Activated CD8-positive, alpha-beta T cell treated with anti-CD3 and anti-CD28 coated beads, Interleukin-2, amount 10 ng/mL, durations not matched to agents 7 days and 5 days (primary cell): ENCODE results near the gene YWHAQ. TPM values are rescaled to one million over a fixed set of nuclear protein-coding genes. Genes with fewer than 3 reads are reported as not detected.

Experiments
- ATAC-seq: fragments of 150-1000 bp; cut with Tn5 transposase; one replicate; pipeline ENCODE4 v1.10.0; 2021; ENCODE audit warnings: moderate library complexity
- CTCF ChIA-PET: fragments of 350-600 bp; sonication (Branson Sonifier 250); formaldehyde crosslinking; loops from one replicate; lab custom pipeline; 2021; ENCODE audit warnings: antibody characterized with exemption; lab: Charles Lee
- POLR2A ChIA-PET: fragments of 350-600 bp; sonication (Branson Sonifier 250); formaldehyde crosslinking; loops from one replicate; lab custom pipeline; 2021; ENCODE audit warnings: antibody characterized with exemption; lab: Charles Lee
- DNase-seq: peaks from one replicate; pipeline ENCODE4 v3.0.0-alpha.2; 2020
- H3K27ac Mint-ChIP-seq: one replicate; pipeline ENCODE4 v1.8.0; 2021; ENCODE audit warnings: mild to moderate bottlenecking, mixed read lengths
- H3K27me3 Mint-ChIP-seq: one replicate; pipeline ENCODE4 v1.8.0; 2021; ENCODE audit warnings: low read depth, mixed read lengths
- H3K36me3 Mint-ChIP-seq: one replicate; pipeline ENCODE4 v1.8.0; 2021; ENCODE audit warnings: low read depth, mixed read lengths
- H3K4me1 Mint-ChIP-seq: one replicate; pipeline ENCODE4 v1.8.0; 2021; ENCODE audit warnings: low read depth, mixed read lengths
- H3K4me3 Mint-ChIP-seq: one replicate; pipeline ENCODE4 v1.8.0; 2021; ENCODE audit warnings: mild to moderate bottlenecking, mixed read lengths
- H3K9me3 Mint-ChIP-seq: one replicate; pipeline ENCODE4 v1.8.0; 2022; ENCODE audit warnings: mixed read lengths; ENCODE audit not compliant: insufficient read depth
- total RNA-seq, 2 experiments: library from RNA; stranded (reverse); gene quantifications; one replicate each; pipeline ENCODE4 v1.2.3, GENCODE V29; 2021

The YWHAQ gene
- total RNA-seq, 2 experiments from 2014 or later: 292 to 315 TPM

- Mint-ChIP-seq H3K4me3 (no peak overlapping the region), H3K27me3 (peaks cover 22% of the 10 kb centered on the region), H3K4me1 (peaks cover 33% of the 10 kb centered on the region), H3K27ac (peak overlapping the region; percentile 2), H3K36me3 (no peaks in the 10 kb centered on the region), H3K9me3 (no peaks in the 10 kb centered on the region)
- POLR2A ChIA-PET: interaction anchor here (1.0 to 4.3 kb wide), 5 partner anchors 17 to 99 kb away, joined by 3 to 35 read pairs (median 5); partner anchors contain the start of genes ADAM17 and YWHAQ
- no peak for ATAC-seq
- no peak for DNase-seq
- CTCF ChIA-PET: interaction anchor here (0.8 to 1.2 kb wide), 4 partner anchors 9 to 443 kb away, joined by 3 to 4 read pairs (median 3); partner anchors contain the start of gene YWHAQ
Measured at GRCh38 chr2:9654452-9655100, 23.8 kb upstream of the YWHAQ start.

- Mint-ChIP-seq H3K27me3 (peaks cover 22% of the 10 kb centered on the region), H3K27ac (no peak overlapping the region), H3K4me3 (no peak overlapping the region), H3K36me3 (no peaks in the 10 kb centered on the region), H3K9me3 (no peaks in the 10 kb centered on the region), H3K4me1 (peaks cover 38% of the 10 kb centered on the region)
- POLR2A ChIA-PET: no interaction called here
- CTCF ChIA-PET: no interaction called here
- ATAC-seq: no peak
- DNase-seq: no peak
Measured at GRCh38 chr2:9653485-9654271, 22.9 kb upstream of the YWHAQ start.

GRCh38 chr2:9652898-9653479, 22.2 kb upstream of the YWHAQ start:
- peaks cover 40% of the 10 kb centered on the region for H3K4me1 Mint-ChIP-seq
- ATAC-seq: no peak
- H3K27ac Mint-ChIP-seq: peak overlapping the region; percentile 44
- no peaks in the 10 kb centered on the region for H3K9me3 Mint-ChIP-seq
- POLR2A ChIA-PET: no interaction called here
- peaks cover 25% of the 10 kb centered on the region for H3K27me3 Mint-ChIP-seq
- CTCF ChIA-PET: no interaction called here
- no peaks in the 10 kb centered on the region for H3K36me3 Mint-ChIP-seq
- no peak overlapping the region for H3K4me3 Mint-ChIP-seq
- no peak for DNase-seq

- ChIA-PET POLR2A (no interaction called here), CTCF (no interaction called here)
- H3K27ac Mint-ChIP-seq: no peak overlapping the region
Measured at GRCh38 chr2:9652267-9652666, 21.5 kb upstream of the YWHAQ start.

GRCh38 chr2:9650119-9650821, 19.5 kb upstream of the YWHAQ start:
- POLR2A ChIA-PET: interaction anchor here (0.6 to 0.8 kb wide), 2 partner anchors 19 to 53 kb away, joined by 3 to 4 read pairs; no protein-coding TSS in a partner anchor
- Mint-ChIP-seq H3K9me3 (no peaks in the 10 kb centered on the region), H3K4me1 (peaks cover 33% of the 10 kb centered on the region), H3K27me3 (peaks cover 36% of the 10 kb centered on the region), H3K27ac (no peak overlapping the region), H3K36me3 (no peaks in the 10 kb centered on the region), H3K4me3 (no peak overlapping the region)
- ATAC-seq: no peak
- no peak for DNase-seq
- CTCF ChIA-PET: interaction anchor here (1.1 to 1.4 kb wide), 3 partner anchors 17 to 99 kb away, joined by 3 read pairs; no protein-coding TSS in a partner anchor

More at GRCh38 chr2:9652267-9652666, 21.5 kb upstream of the YWHAQ start:
- Mint-ChIP-seq H3K9me3 (no peaks in the 10 kb centered on the region), H3K4me1 (peaks cover 47% of the 10 kb centered on the region), H3K4me3 (no peak overlapping the region), H3K36me3 (no peaks in the 10 kb centered on the region), H3K27me3 (peaks cover 32% of the 10 kb centered on the region)
- ATAC-seq (no peak), DNase-seq (no peak)

GRCh38 chr2:9649261-9649660, 18.5 kb upstream of the YWHAQ start:
- no peak for ATAC-seq
- ChIA-PET POLR2A (interaction anchor here (0.6 kb wide), 1 partner anchor 20 kb away, joined by 3 read pairs; no protein-coding TSS in a partner anchor), CTCF (interaction anchor here (1.2 kb wide), 1 partner anchor 13 kb away, joined by 3 read pairs; no protein-coding TSS in a partner anchor)
- no peak for DNase-seq
- Mint-ChIP-seq H3K4me3 (no peak overlapping the region), H3K27me3 (peaks cover 34% of the 10 kb centered on the region), H3K9me3 (no peaks in the 10 kb centered on the region), H3K4me1 (peaks cover 27% of the 10 kb centered on the region), H3K27ac (no peak overlapping the region), H3K36me3 (no peaks in the 10 kb centered on the region)

GRCh38 chr2:9648821-9649220, 18.0 kb upstream of the YWHAQ start:
- CTCF ChIA-PET: interaction anchor here (1.2 kb wide), 1 partner anchor 12 kb away, joined by 3 read pairs; no protein-coding TSS in a partner anchor
- H3K4me3 Mint-ChIP-seq: no peak overlapping the region
- no peaks in the 10 kb centered on the region for H3K9me3 Mint-ChIP-seq
- POLR2A ChIA-PET: no interaction called here
- ATAC-seq (no peak), DNase-seq (no peak)
- H3K27ac Mint-ChIP-seq: no peak overlapping the region
- H3K4me1 Mint-ChIP-seq: peaks cover 24% of the 10 kb centered on the region
- H3K36me3 Mint-ChIP-seq: no peaks in the 10 kb centered on the region
- peaks cover 34% of the 10 kb centered on the region for H3K27me3 Mint-ChIP-seq

GRCh38 chr2:9647884-9648283, 17.1 kb upstream of the YWHAQ start:
- no peaks in the 10 kb centered on the region for H3K9me3 Mint-ChIP-seq
- H3K4me1 Mint-ChIP-seq: peaks cover 24% of the 10 kb centered on the region

GRCh38 chr2:9646196-9647030, 15.6 kb upstream of the YWHAQ start:
- POLR2A ChIA-PET: no interaction called here
- CTCF ChIA-PET: interaction anchor here (1.7 kb wide), 1 partner anchor 153 kb away, joined by 4 read pairs; no protein-coding TSS in a partner anchor
- ATAC-seq (no peak), DNase-seq (no peak)
- Mint-ChIP-seq H3K4me3 (no peak overlapping the region), H3K27ac (no peak overlapping the region), H3K36me3 (no peaks in the 10 kb centered on the region), H3K4me1 (peaks cover 30% of the 10 kb centered on the region), H3K9me3 (no peaks in the 10 kb centered on the region), H3K27me3 (peaks cover 27% of the 10 kb centered on the region)

More at GRCh38 chr2:9647884-9648283, 17.1 kb upstream of the YWHAQ start:
- ChIA-PET CTCF (interaction anchor here (0.9 to 1.7 kb wide), 3 partner anchors 9 to 152 kb away, joined by 3 to 4 read pairs (median 4); no protein-coding TSS in a partner anchor), POLR2A (no interaction called here)
- peaks cover 34% of the 10 kb centered on the region for H3K27me3 Mint-ChIP-seq
- ATAC-seq: no peak
- H3K4me3 Mint-ChIP-seq: no peak overlapping the region
- DNase-seq: no peak
- H3K36me3 Mint-ChIP-seq: no peaks in the 10 kb centered on the region
- H3K27ac Mint-ChIP-seq: no peak overlapping the region

GRCh38 chr2:9644603-9645002, 13.8 kb upstream of the YWHAQ start:
- ChIA-PET CTCF (no interaction called here), POLR2A (no interaction called here)
- H3K4me3 Mint-ChIP-seq: no peak overlapping the region
- peaks cover 21% of the 10 kb centered on the region for H3K27me3 Mint-ChIP-seq
- H3K27ac Mint-ChIP-seq: no peak overlapping the region
- peaks cover 25% of the 10 kb centered on the region for H3K4me1 Mint-ChIP-seq
- ATAC-seq (no peak), DNase-seq (no peak)
- no peaks in the 10 kb centered on the region for H3K36me3 Mint-ChIP-seq
- no peaks in the 10 kb centered on the region for H3K9me3 Mint-ChIP-seq
